H54 (cell line): ENCODE results near the gene MFN2.

Experiments used
- DNase-seq: peaks from one replicate; pipeline ENCODE4 v3.0.0; 2011; ENCODE audit warnings: low spot score, mixed read lengths; ENCODE audit not compliant: insufficient read length
- FAIRE-seq: peaks from 3 replicates; lab custom pipeline; 2011; peaks lifted over from hg19 to GRCh38; lab: Jason Lieb, UNC
- POLR2A ChIP-seq: IDR thresholded peaks from 2 replicates; pipeline ENCODE4 v1.6.1; 2011; ENCODE audit warnings: low read depth, mild to moderate bottlenecking, low read length

MFN2 gene

GRCh38 chr1:12059722-12060464, 79.6 kb downstream of the MFN2 start:
- no peak for TF ChIP-seq POLR2A
- FAIRE-seq (no peak), DNase-seq (no peak)

- FAIRE-seq (no peak), DNase-seq (no peak)
- no peak for TF ChIP-seq POLR2A
Observed at GRCh38 chr1:12060500-12060899, 80.3 kb downstream of the MFN2 start.
